ENCODE results near the gene TATDN3. TPM values are rescaled to one million over a fixed set of nuclear protein-coding genes. Genes with fewer than 3 reads are reported as not detected.

The TATDN3 gene
- total and polyA plus RNA-seq, 5 donors from 2014 or later = 20.6 to 28.7 (median 22.4) TPM

Other genes with a start within 250 kb of the TATDN3 start
- gene ATF3, start 183.1 kb upstream of the TATDN3 start, total RNA-seq = 53.7 TPM
- gene ATF3, start 183.1 kb upstream of the TATDN3 start, polyA plus RNA-seq = under 1 TPM in 2 of 4 donors, not detected in 2; 0.42 TPM
- gene BATF3, start 92.1 kb upstream of the TATDN3 start, total RNA-seq = 2.6 TPM
- 1 to 10 TPM; 1.6 to 4.4 (median 2.9) TPM for gene BATF3, start 92.1 kb upstream of the TATDN3 start, polyA plus RNA-seq
- 24.4 TPM for gene NSL1, start 117 bp upstream of the TATDN3 start, total RNA-seq
- gene NSL1, start 117 bp upstream of the TATDN3 start, polyA plus RNA-seq = 10 to 100 TPM; 66.6 to 69.1 (median 67.1) TPM
- not detected for gene SPATA45, start 55.8 kb downstream of the TATDN3 start, total RNA-seq
- gene SPATA45, start 55.8 kb downstream of the TATDN3 start, polyA plus RNA-seq = under 1 TPM in 1 of 4 donors, not detected in 3; 0.70 TPM
- gene FLVCR1, start 66.4 kb downstream of the TATDN3 start, total RNA-seq = 10.9 TPM
- gene FLVCR1, start 66.4 kb downstream of the TATDN3 start, polyA plus RNA-seq = 1 to 10 TPM; 1.8 to 3.7 (median 2.1) TPM
- 1.7 TPM for gene VASH2, start 158.6 kb downstream of the TATDN3 start, total RNA-seq
- gene VASH2, start 158.6 kb downstream of the TATDN3 start, polyA plus RNA-seq = under 1 TPM; 0.25 to 0.55 (median 0.34) TPM
- gene ANGEL2, start 224.0 kb downstream of the TATDN3 start, total RNA-seq = 57.3 TPM
- 10 to 100 TPM; 25.2 to 39.2 (median 34.4) TPM for gene ANGEL2, start 224.0 kb downstream of the TATDN3 start, polyA plus RNA-seq